Activated naive CD4-positive, alpha-beta T cell treated with anti-CD3 and anti-CD28 coated beads, Interleukin-2, amount 10 ng/mL, durations not matched to agents 7 days and 5 days (primary cell): ENCODE measurements around the gene TNFAIP8L3.
A peak's percentile ranks its signal among the peaks of the same experiment; 100 is the strongest.

Experiments
- CTCF ChIA-PET: fragments of 350-600 bp; sonication (Branson Sonifier 250); formaldehyde crosslinking; loops from one replicate; lab custom pipeline; 2021; ENCODE audit warnings: antibody characterized with exemption; lab: Charles Lee
- DNase-seq: peaks from one replicate; pipeline ENCODE4 v3.0.0-alpha.2; 2020
- H3K27ac Mint-ChIP-seq: one replicate; pipeline ENCODE4 v1.8.0; 2021; ENCODE audit warnings: mild to moderate bottlenecking, moderate library complexity, mixed read lengths
- H3K27me3 Mint-ChIP-seq: one replicate; pipeline ENCODE4 v1.8.0; 2021; ENCODE audit warnings: mild to moderate bottlenecking, mixed read lengths
- H3K36me3 Mint-ChIP-seq: one replicate; pipeline ENCODE4 v1.8.0; 2021; ENCODE audit warnings: mixed read lengths
- H3K4me1 Mint-ChIP-seq: one replicate; pipeline ENCODE4 v1.8.0; 2021; ENCODE audit warnings: mixed read lengths
- H3K4me3 Mint-ChIP-seq: one replicate; pipeline ENCODE4 v1.8.0; 2021; ENCODE audit warnings: mild to moderate bottlenecking, moderate library complexity, mixed read lengths
- H3K9me3 Mint-ChIP-seq: one replicate; pipeline ENCODE4 v1.8.0; 2021; ENCODE audit warnings: mixed read lengths

The TNFAIP8L3 gene

GRCh38 chr15:51106481-51106880 lies 11.8 kb upstream of the TNFAIP8L3 start:
- no peaks in the 10 kb centered on the region for H3K36me3 Mint-ChIP-seq
- H3K4me1 Mint-ChIP-seq: no peaks in the 10 kb centered on the region
- H3K9me3 Mint-ChIP-seq: no peaks in the 10 kb centered on the region
- no peak for DNase-seq
- CTCF ChIA-PET: no interaction called here
- no peak overlapping the region for H3K4me3 Mint-ChIP-seq
- no peak overlapping the region for H3K27ac Mint-ChIP-seq
- H3K27me3 Mint-ChIP-seq: peaks cover 40% of the 10 kb centered on the region

- H3K9me3 Mint-ChIP-seq: no peaks in the 10 kb centered on the region
These were observed 10.8 kb upstream of the TNFAIP8L3 start for GRCh38 chr15:51105430-51106016.

GRCh38 chr15:51104512-51104911 lies 9.8 kb upstream of the TNFAIP8L3 start:
- CTCF ChIA-PET: no interaction called here
- no peaks in the 10 kb centered on the region for H3K4me1 Mint-ChIP-seq

More at GRCh38 chr15:51105430-51106016, 10.8 kb upstream of the TNFAIP8L3 start:
- H3K27ac Mint-ChIP-seq: no peak overlapping the region
- H3K27me3 Mint-ChIP-seq: peaks cover 48% of the 10 kb centered on the region
- H3K36me3 Mint-ChIP-seq: no peaks in the 10 kb centered on the region
- no peaks in the 10 kb centered on the region for H3K4me1 Mint-ChIP-seq
- CTCF ChIA-PET: no interaction called here
- no peak for DNase-seq
- no peak overlapping the region for H3K4me3 Mint-ChIP-seq

GRCh38 chr15:51103330-51103729 lies 8.6 kb upstream of the TNFAIP8L3 start:
- Mint-ChIP-seq H3K9me3 (no peaks in the 10 kb centered on the region), H3K27ac (no peak overlapping the region), H3K4me3 (no peak overlapping the region), H3K27me3 (peaks cover 44% of the 10 kb centered on the region), H3K4me1 (no peaks in the 10 kb centered on the region), H3K36me3 (no peaks in the 10 kb centered on the region)
- CTCF ChIA-PET: no interaction called here
- no peak for DNase-seq

More at GRCh38 chr15:51104512-51104911, 9.8 kb upstream of the TNFAIP8L3 start:
- Mint-ChIP-seq H3K27me3 (peaks cover 39% of the 10 kb centered on the region), H3K9me3 (no peaks in the 10 kb centered on the region), H3K4me3 (no peak overlapping the region), H3K27ac (no peak overlapping the region), H3K36me3 (no peaks in the 10 kb centered on the region)
- DNase-seq: no peak

- CTCF ChIA-PET: no interaction called here
- Mint-ChIP-seq H3K4me3 (no peak overlapping the region), H3K27me3 (peaks cover 66% of the 10 kb centered on the region), H3K9me3 (no peaks in the 10 kb centered on the region), H3K27ac (no peak overlapping the region), H3K4me1 (no peaks in the 10 kb centered on the region), H3K36me3 (no peaks in the 10 kb centered on the region)
- DNase-seq: no peak
These were observed 6.2 kb upstream of the TNFAIP8L3 start for GRCh38 chr15:51100785-51101489.

GRCh38 chr15:51099185-51099584 lies 4.5 kb upstream of the TNFAIP8L3 start:
- CTCF ChIA-PET: no interaction called here
- no peak for DNase-seq
- H3K27ac Mint-ChIP-seq: no peak overlapping the region
- no peak overlapping the region for H3K4me3 Mint-ChIP-seq
- H3K36me3 Mint-ChIP-seq: no peaks in the 10 kb centered on the region
- H3K27me3 Mint-ChIP-seq: peaks cover 67% of the 10 kb centered on the region
- no peaks in the 10 kb centered on the region for H3K9me3 Mint-ChIP-seq
- H3K4me1 Mint-ChIP-seq: peaks cover 8% of the 10 kb centered on the region

- Mint-ChIP-seq H3K9me3 (no peaks in the 10 kb centered on the region), H3K27me3 (peaks cover 71% of the 10 kb centered on the region), H3K4me3 (no peak overlapping the region), H3K36me3 (no peaks in the 10 kb centered on the region), H3K4me1 (peaks cover 11% of the 10 kb centered on the region), H3K27ac (no peak overlapping the region)
- CTCF ChIA-PET: no interaction called here
- DNase-seq: no peak
These were observed 3.6 kb upstream of the TNFAIP8L3 start for GRCh38 chr15:51098331-51098619.

- Mint-ChIP-seq H3K4me3 (no peak overlapping the region), H3K36me3 (no peaks in the 10 kb centered on the region), H3K9me3 (no peaks in the 10 kb centered on the region), H3K4me1 (peaks cover 11% of the 10 kb centered on the region), H3K27ac (no peak overlapping the region), H3K27me3 (peaks cover 71% of the 10 kb centered on the region)
- no peak for DNase-seq
- CTCF ChIA-PET: no interaction called here
These were observed 3.0 kb upstream of the TNFAIP8L3 start for GRCh38 chr15:51097553-51098330.

GRCh38 chr15:51096976-51097375 lies 2.3 kb upstream of the TNFAIP8L3 start:
- no peak for DNase-seq
- H3K9me3 Mint-ChIP-seq: no peaks in the 10 kb centered on the region
- CTCF ChIA-PET: no interaction called here
- H3K27me3 Mint-ChIP-seq: peaks cover 75% of the 10 kb centered on the region
- H3K36me3 Mint-ChIP-seq: no peaks in the 10 kb centered on the region
- no peak overlapping the region for H3K27ac Mint-ChIP-seq
- peaks cover 11% of the 10 kb centered on the region for H3K4me1 Mint-ChIP-seq
- H3K4me3 Mint-ChIP-seq: no peak overlapping the region

GRCh38 chr15:51095681-51096331 lies 1.1 kb upstream of the TNFAIP8L3 start:
- CTCF ChIA-PET: interaction anchor here (0.7 kb wide), 1 partner anchor 403 kb away, joined by 3 read pairs; no protein-coding TSS in a partner anchor
- no peak overlapping the region for H3K27ac Mint-ChIP-seq
- no peaks in the 10 kb centered on the region for H3K36me3 Mint-ChIP-seq

GRCh38 chr15:51093839-51094605 lies 684 bp downstream of the TNFAIP8L3 start:
- no peaks in the 10 kb centered on the region for H3K9me3 Mint-ChIP-seq
- CTCF ChIA-PET: no interaction called here
- H3K27ac Mint-ChIP-seq: no peak overlapping the region
- peaks cover 11% of the 10 kb centered on the region for H3K4me1 Mint-ChIP-seq
- peak; percentile 27 for DNase-seq
- H3K36me3 Mint-ChIP-seq: no peaks in the 10 kb centered on the region
- H3K4me3 Mint-ChIP-seq: peak overlapping the region; percentile 61
- peaks cover 93% of the 10 kb centered on the region for H3K27me3 Mint-ChIP-seq

More at GRCh38 chr15:51095681-51096331, 1.1 kb upstream of the TNFAIP8L3 start:
- no peaks in the 10 kb centered on the region for H3K9me3 Mint-ChIP-seq
- peaks cover 80% of the 10 kb centered on the region for H3K27me3 Mint-ChIP-seq
- H3K4me1 Mint-ChIP-seq: peaks cover 11% of the 10 kb centered on the region
- H3K4me3 Mint-ChIP-seq: no peak overlapping the region
- DNase-seq: no peak

GRCh38 chr15:51093488-51093838 lies 1.2 kb downstream of the TNFAIP8L3 start:
- Mint-ChIP-seq H3K27me3 (peaks cover 97% of the 10 kb centered on the region), H3K9me3 (no peaks in the 10 kb centered on the region), H3K4me1 (peaks cover 11% of the 10 kb centered on the region), H3K4me3 (peak overlapping the region; percentile 61), H3K27ac (no peak overlapping the region), H3K36me3 (no peaks in the 10 kb centered on the region)
- DNase-seq: no peak
- CTCF ChIA-PET: no interaction called here

GRCh38 chr15:51092480-51093040 lies 2.1 kb downstream of the TNFAIP8L3 start:
- no peaks in the 10 kb centered on the region for H3K9me3 Mint-ChIP-seq
- H3K4me1 Mint-ChIP-seq: peaks cover 11% of the 10 kb centered on the region
- H3K27ac Mint-ChIP-seq: no peak overlapping the region
- H3K4me3 Mint-ChIP-seq: no peak overlapping the region
- CTCF ChIA-PET: no interaction called here
- H3K27me3 Mint-ChIP-seq: peaks cover 97% of the 10 kb centered on the region
- H3K36me3 Mint-ChIP-seq: no peaks in the 10 kb centered on the region
- DNase-seq: no peak
